PC-3 (cell line): ENCODE results near the gene MS4A18. TPM values are rescaled to one million over a fixed set of nuclear protein-coding genes. Genes with fewer than 3 reads are reported as not detected.
"Not testable (repeated sequence)": the region's sequence is repeated elsewhere in the genome, so short reads cannot be mapped to it uniquely, and the experiment has no call there.

Experiments used
- ATAC-seq: fragments of 200-7000 bp; cut with Tn5 transposase; 2 replicates; pipeline ENCODE4 v1.9.1; 2020; ENCODE audit warnings: mild to moderate bottlenecking, moderate library complexity
- BruUV-seq: library from RNA; stranded (reverse); fragments of 400-500 nt; replicated peaks from 2 replicates; lab custom pipeline; 2021; lab: Mats Ljungman, UMichigan
- CTCF ChIA-PET: fragments of 300-600 bp; sonication (Branson Sonifier 250); formaldehyde crosslinking; loops from one replicate; lab custom pipeline; 2022; ENCODE audit warnings: antibody characterized with exemption; lab: Charles Lee
- POLR2A ChIA-PET: fragments of 300-600 bp; sonication (Branson Sonifier 250); formaldehyde crosslinking; loops from one replicate; lab custom pipeline; 2022; ENCODE audit warnings: antibody characterized with exemption; ENCODE audit not compliant: unreplicated experiment; lab: Charles Lee
- DNase-seq: peaks from one replicate; pipeline ENCODE4 v3.0.0-alpha.2; 2015
- H2AFZ ChIP-seq: fragments of 300-600 bp; sonication (generic); 2 replicates; pipeline ENCODE4 v1.6.0; 2016; ENCODE audit warnings: antibody characterized with exemption, low read length
- H3F3A ChIP-seq: fragments of 300-600 bp; sonication (generic); one replicate; pipeline ENCODE4 v1.6.0; 2017; ENCODE audit warnings: antibody characterized with exemption, low read length, control low read depth, mild to moderate bottlenecking; ENCODE audit not compliant: unreplicated experiment
- H3K27ac ChIP-seq: fragments of 300-600 bp; sonication (generic); 2 replicates; pipeline ENCODE4 v1.5.1; 2016; ENCODE audit warnings: mild to moderate bottlenecking, low read length
- H3K27me3 ChIP-seq: fragments of 300-600 bp; sonication (generic); 2 replicates; pipeline ENCODE4 v1.6.1; 2016; ENCODE audit warnings: low read length, mixed read lengths
- H3K36me3 ChIP-seq: fragments of 300-600 bp; sonication (generic); 2 replicates; pipeline ENCODE4 v1.6.1; 2016; ENCODE audit warnings: low read depth, mixed run types, low read length, mixed read lengths
- H3K4me1 ChIP-seq: fragments of 300-600 bp; sonication (generic); 2 replicates; pipeline ENCODE4 v1.5.1; 2016; ENCODE audit warnings: low read length; ENCODE audit not compliant: insufficient read depth
- H3K4me2 ChIP-seq: fragments of 300-600 bp; sonication (generic); 2 replicates; pipeline ENCODE4 v1.6.0; 2016; ENCODE audit warnings: low read length
- H3K4me3 ChIP-seq: fragments of 300-600 bp; sonication (generic); 2 replicates; pipeline ENCODE4 v1.5.1; 2016; ENCODE audit warnings: mild to moderate bottlenecking, low read length, mixed read lengths
- H3K79me2 ChIP-seq: fragments of 300-600 bp; sonication (generic); 2 replicates; pipeline ENCODE4 v1.6.1; 2017; ENCODE audit warnings: low read length, mixed read lengths
- H3K9ac ChIP-seq: fragments of 300-600 bp; sonication (generic); 2 replicates; pipeline ENCODE4 v1.6.0; 2016; ENCODE audit warnings: mild to moderate bottlenecking, low read length
- H3K9me2 ChIP-seq: fragments of 300-600 bp; sonication (generic); replicated peaks from 2 replicates; pipeline ENCODE4 v1.6.1; 2016; ENCODE audit warnings: mixed run types, low read length, mixed read lengths
- H3K9me3 ChIP-seq: fragments of 300-600 bp; sonication (generic); 2 replicates; pipeline ENCODE4 v1.6.1; 2016; ENCODE audit warnings: low read length, mixed read lengths
- H4K20me1 ChIP-seq: fragments of 300-600 bp; sonication (generic); 2 replicates; pipeline ENCODE4 v1.6.1; 2016; ENCODE audit warnings: low read length, mixed read lengths
- CTCF ChIP-seq: fragments of 300-600 bp; sonication (generic); conservative IDR thresholded peaks from 2 replicates; pipeline ENCODE4 v1.5.1; 2017; ENCODE audit warnings: antibody characterized with exemption, low read depth, mild to moderate bottlenecking, low read length
- EZH2 ChIP-seq: fragments of 300-600 bp; sonication (generic); IDR thresholded peaks from one replicate; pipeline ENCODE4 v1.6.1; 2017; ENCODE audit warnings: antibody characterized with exemption, mild to moderate bottlenecking, low read length; ENCODE audit not compliant: unreplicated experiment
- EZH2phosphoT487 ChIP-seq: fragments of 300-600 bp; sonication (generic); IDR thresholded peaks from 2 replicates; pipeline ENCODE4 v1.6.1; 2018; ENCODE audit warnings: mild to moderate bottlenecking, antibody characterized with exemption, low read length, borderline replicate concordance
- intact Hi-C: fragments of 100-400 bp; cut with micrococcal nuclease; formaldehyde crosslinking; loops from 2 replicates; pipeline ENCODE4 v1.9.0; 2023
- total RNA-seq: library from RNA; depleted of rRNA; stranded (reverse); fragments of >200 nt; gene quantifications from 2 replicates; pipeline ENCODE4 v1.2.3, GENCODE V29; 2014

MS4A18 gene
- total RNA-seq, 1 experiment from 2014 or later: not detected

- Histone ChIP-seq H3K4me1 (no peaks in the 10 kb centered on the region), H4K20me1 (no peaks in the 10 kb centered on the region), H3F3A (no peaks in the 10 kb centered on the region), H3K9ac (no peak overlapping the region), H3K79me2 (no peaks in the 10 kb centered on the region), H3K27ac (no peak overlapping the region), H3K27me3 (peaks cover 67% of the 10 kb centered on the region), H3K9me2 (no peaks in the 10 kb centered on the region), H2AFZ (no peak overlapping the region), H3K4me2 (no peak overlapping the region), H3K36me3 (no peaks in the 10 kb centered on the region), H3K4me3 (no peak overlapping the region), H3K9me3 (no peaks in the 10 kb centered on the region)
- TF ChIP-seq CTCF (no peak), EZH2phosphoT487 (no peak), EZH2 (no peak)
- intact Hi-C loops: loop anchor here (2.0 kb wide), 1 partner anchor 57 kb away; no protein-coding TSS in a partner anchor
- DNase-seq (no peak), ATAC-seq (no peak)
- POLR2A ChIA-PET: no interaction called here
- CTCF ChIA-PET: no interaction called here
- no TSS peak for BruUV-seq
These were observed 32.8 kb downstream of the MS4A18 start for GRCh38 chr11:60757231-60757800.

GRCh38 chr11:60758671-60759070 lies 34.2 kb downstream of the MS4A18 start:
- not testable (repeated sequence) for ATAC-seq

GRCh38 chr11:60759438-60760225 lies 35.1 kb downstream of the MS4A18 start:
- H3K36me3 ChIP-seq, H3K9ac ChIP-seq, H3K4me3 ChIP-seq, H3K9me2 ChIP-seq, H2AFZ ChIP-seq, H3K4me2 ChIP-seq, H3K27ac ChIP-seq, DNase-seq, ATAC-seq, POLR2A ChIA-PET, H3K4me1 ChIP-seq, H4K20me1 ChIP-seq, H3K9me3 ChIP-seq, CTCF ChIA-PET, H3F3A ChIP-seq, BruUV-seq, H3K79me2 ChIP-seq: not testable (repeated sequence)
- peaks cover 56% of the 10 kb centered on the region for H3K27me3 ChIP-seq
- intact Hi-C loops: loop anchor here (5.0 kb wide), 1 partner anchor 492 kb away; no protein-coding TSS in a partner anchor

More at GRCh38 chr11:60758671-60759070, 34.2 kb downstream of the MS4A18 start:
- H3F3A ChIP-seq, H3K27ac ChIP-seq, H3K36me3 ChIP-seq, H3K4me2 ChIP-seq, BruUV-seq, intact Hi-C loops, H4K20me1 ChIP-seq, POLR2A ChIA-PET, H3K9me3 ChIP-seq, H3K9me2 ChIP-seq, CTCF ChIA-PET, H3K79me2 ChIP-seq, H3K4me1 ChIP-seq, DNase-seq, H3K9ac ChIP-seq, H2AFZ ChIP-seq, H3K4me3 ChIP-seq: not testable (repeated sequence)
- peaks cover 57% of the 10 kb centered on the region for H3K27me3 ChIP-seq
